Immature natural killer cell (primary cell): Measurements from ENCODE around the gene FPGS. TPM values are rescaled to one million over a fixed set of nuclear protein-coding genes. Genes with fewer than 3 reads are reported as not detected.
"Not testable (repeated sequence)": the region's sequence is repeated elsewhere in the genome, so short reads cannot be mapped to it uniquely, and the experiment has no call there.

ENCODE experiments used
- DNase-seq, 3 donors: peaks; one replicate each; pipeline ENCODE4 v3.0.0; 2022; ENCODE audit warnings: mixed read lengths in 1 of 3
- H3K27ac Mint-ChIP-seq, 6 donors: one replicate each; pipeline ENCODE4 v1.8.0; 2020; ENCODE audit warnings: mixed read lengths in 6 of 6, mild to moderate bottlenecking in 5 of 6, inconsistent platforms in 4 of 6, moderate library complexity in 3 of 6
- H3K27me3 Mint-ChIP-seq, 3 donors: one replicate each; pipeline ENCODE4 v1.8.0; 2020 to 2021; ENCODE audit warnings: low read depth in 3 of 3, mild to moderate bottlenecking in 3 of 3, mixed read lengths in 3 of 3, moderate library complexity in 3 of 3, inconsistent platforms in 1 of 3
- H3K36me3 Mint-ChIP-seq, 3 donors: one replicate each; pipeline ENCODE4 v1.8.0; 2020; ENCODE audit warnings: mixed read lengths in 3 of 3, inconsistent platforms in 2 of 3, mild to moderate bottlenecking in 2 of 3
- H3K4me1 Mint-ChIP-seq, 2 donors: one replicate each; pipeline ENCODE4 v1.8.0; 2020; ENCODE audit warnings: inconsistent platforms in 2 of 2, mild to moderate bottlenecking in 2 of 2, mixed read lengths in 2 of 2, moderate library complexity in 1 of 2
- H3K4me3 Mint-ChIP-seq, 5 donors: one replicate each; pipeline ENCODE4 v1.8.0; 2020; ENCODE audit warnings: mild to moderate bottlenecking in 5 of 5, mixed read lengths in 5 of 5, inconsistent platforms in 3 of 5, moderate library complexity in 3 of 5
- H3K9me3 Mint-ChIP-seq, 6 donors: one replicate each; pipeline ENCODE4 v1.8.0; 2020; ENCODE audit warnings: mild to moderate bottlenecking in 6 of 6, mixed read lengths in 6 of 6, inconsistent platforms in 4 of 6, moderate library complexity in 3 of 6
- polyA plus RNA-seq, 3 donors: library from polyadenylated mRNA; unstranded; fragments of 300-500 nt; fragmentation: Illumina TruSeq; gene quantifications; one replicate each; pipeline ENCODE4 v1.2.3, GENCODE V29; 2021

Gene FPGS
- polyA plus RNA-seq, 3 donors from 2014 or later: 77.3 to 97.7 (median 89.1) TPM

GRCh38 chr9:127776195-127776923 is 26.3 kb upstream of the FPGS start:
- H3K4me1 Mint-ChIP-seq: peaks cover 59 to 70% of the 10 kb centered on the region in 2 donors
- peaks cover 3 to 10% (median 4%) of the 10 kb centered on the region in 3 donors for H3K27me3 Mint-ChIP-seq
- peak overlapping the region; percentile 93 to 100 (median 99) for H3K27ac Mint-ChIP-seq
- peak overlapping the region; percentile 99 to 100 (median 100) for H3K4me3 Mint-ChIP-seq
- DNase-seq: peak; percentile 74 to 77 (median 76)
- no peaks in the 10 kb centered on the region for H3K9me3 Mint-ChIP-seq
- H3K36me3 Mint-ChIP-seq: peaks cover 5 to 13% (median 12%) of the 10 kb centered on the region in 3 donors

- DNase-seq: no peak
- no peaks in the 10 kb centered on the region for H3K9me3 Mint-ChIP-seq
- peaks cover 60 to 70% of the 10 kb centered on the region in 2 donors for H3K4me1 Mint-ChIP-seq
- H3K4me3 Mint-ChIP-seq: peak overlapping the region; percentile 99 to 100 (median 100)
- peaks cover 5 to 13% (median 12%) of the 10 kb centered on the region in 3 donors for H3K36me3 Mint-ChIP-seq
- H3K27me3 Mint-ChIP-seq: peaks cover 3 to 10% (median 5%) of the 10 kb centered on the region in 3 donors
- peak overlapping the region; percentile 93 to 100 (median 99) for H3K27ac Mint-ChIP-seq
Measured at GRCh38 chr9:127776924-127777289, 25.8 kb upstream of the FPGS start.

GRCh38 chr9:127777368-127777980 is 25.2 kb upstream of the FPGS start:
- peaks cover 64 to 73% of the 10 kb centered on the region in 2 donors for H3K4me1 Mint-ChIP-seq
- peak; percentile 39 to 46 (median 43) for DNase-seq
- peak overlapping the region; percentile 99 to 100 (median 100) for H3K4me3 Mint-ChIP-seq
- peaks cover 3 to 10% (median 5%) of the 10 kb centered on the region in 3 donors for H3K27me3 Mint-ChIP-seq
- H3K36me3 Mint-ChIP-seq: peaks cover 5 to 13% (median 12%) of the 10 kb centered on the region in 3 donors
- H3K27ac Mint-ChIP-seq: peak overlapping the region; percentile 93 to 100 (median 99)
- no peaks in the 10 kb centered on the region for H3K9me3 Mint-ChIP-seq

- Mint-ChIP-seq H3K36me3 (peaks cover 5 to 10% (median 8%) of the 10 kb centered on the region in 3 donors), H3K27ac (peak within 1 kb of the TSS; percentile 93 to 100 (median 99)), H3K9me3 (no peaks in the 10 kb centered on the region), H3K4me1 (peaks cover 74 to 81% of the 10 kb centered on the region in 2 donors), H3K27me3 (peaks cover 9 to 17% (median 11%) of the 10 kb centered on the region in 3 donors), H3K4me3 (peak within 1 kb of the TSS; percentile 99 to 100 (median 100))
- peak; percentile 40 to 44 (median 40) for DNase-seq
Measured at GRCh38 chr9:127778280-127779135, 24.2 kb upstream of the FPGS start, which contains the start of gene SH2D3C. Gene SH2D3C (minus strand): TSS chr9:127778666. CDS start chr9:127778627, 39 bp downstream.

GRCh38 chr9:127779136-127779981 is 23.3 kb upstream of the FPGS start:
- H3K4me1 Mint-ChIP-seq: peaks cover 77 to 84% of the 10 kb centered on the region in 2 donors
- H3K36me3 Mint-ChIP-seq: peaks cover 4 to 5% (median 5%) of the 10 kb centered on the region in 3 donors
- H3K4me3 Mint-ChIP-seq: peak overlapping the region; percentile 99 to 100 (median 100)
- peak overlapping the region; percentile 93 to 99 (median 98) for H3K27ac Mint-ChIP-seq
- DNase-seq: peak; percentile 49 to 55 (median 50)
- H3K9me3 Mint-ChIP-seq: peaks cover 0 to 1% (median 0%) of the 10 kb centered on the region in 6 donors
- H3K27me3 Mint-ChIP-seq: peaks cover 16 to 23% (median 16%) of the 10 kb centered on the region in 3 donors

- Mint-ChIP-seq H3K27ac (peak overlapping the region; percentile 93 to 99 (median 98)), H3K9me3 (peaks cover 0 to 1% (median 0%) of the 10 kb centered on the region in 6 donors), H3K36me3 (peaks cover 4 to 5% (median 4%) of the 10 kb centered on the region in 3 donors), H3K4me3 (peak overlapping the region; percentile 99 to 100 (median 100)), H3K27me3 (peaks cover 21 to 28% (median 25%) of the 10 kb centered on the region in 3 donors), H3K4me1 (peaks cover 81 to 82% of the 10 kb centered on the region in 2 donors)
- DNase-seq: peak; percentile 43 to 50 (median 43)
Measured at GRCh38 chr9:127780126-127780885, 22.4 kb upstream of the FPGS start.

- not testable (repeated sequence) for H3K36me3 Mint-ChIP-seq, H3K9me3 Mint-ChIP-seq
- peak overlapping the region; percentile 93 to 99 (median 98) for H3K27ac Mint-ChIP-seq
- H3K4me1 Mint-ChIP-seq: peaks cover 80 to 81% of the 10 kb centered on the region in 2 donors
- H3K27me3 Mint-ChIP-seq: peaks cover 21 to 28% (median 27%) of the 10 kb centered on the region in 3 donors
- H3K4me3 Mint-ChIP-seq: peak overlapping the region; percentile 64 to 100 (median 100)
- DNase-seq: peak; percentile 46 to 64 (median 59)
Measured at GRCh38 chr9:127780909-127781308, 21.8 kb upstream of the FPGS start.

GRCh38 chr9:127781806-127782205 is 20.9 kb upstream of the FPGS start:
- peak overlapping the region; percentile 42 to 100 (median 62) for H3K4me3 Mint-ChIP-seq
- DNase-seq: no peak
- peaks cover 76 to 79% of the 10 kb centered on the region in 2 donors for H3K4me1 Mint-ChIP-seq
- peaks cover 4 to 7% (median 5%) of the 10 kb centered on the region in 3 donors for H3K36me3 Mint-ChIP-seq
- H3K27me3 Mint-ChIP-seq: peaks cover 28 to 37% (median 34%) of the 10 kb centered on the region in 3 donors
- H3K9me3 Mint-ChIP-seq: peaks cover 0 to 1% (median 0%) of the 10 kb centered on the region in 6 donors
- H3K27ac Mint-ChIP-seq: peak overlapping the region; percentile 93 to 99 (median 98)

GRCh38 chr9:127783111-127784008 is 19.3 kb upstream of the FPGS start:
- peaks cover 26 to 42% (median 30%) of the 10 kb centered on the region in 3 donors for H3K27me3 Mint-ChIP-seq
- H3K4me3 Mint-ChIP-seq: peak overlapping the region; percentile 84 to 89 (median 85)
- peaks cover 78 to 80% of the 10 kb centered on the region in 2 donors for H3K4me1 Mint-ChIP-seq
- peak; percentile 94 for DNase-seq
- peaks cover 0 to 12% (median 0%) of the 10 kb centered on the region in 3 donors for H3K36me3 Mint-ChIP-seq
- peak overlapping the region; percentile 93 to 99 (median 98) for H3K27ac Mint-ChIP-seq
- peaks cover 0 to 1% (median 0%) of the 10 kb centered on the region in 6 donors for H3K9me3 Mint-ChIP-seq

- Mint-ChIP-seq H3K27ac (peak overlapping the region; percentile 93 to 99 (median 98)), H3K4me1 (peaks cover 72 to 76% of the 10 kb centered on the region in 2 donors), H3K9me3 (peaks cover 0 to 1% (median 0%) of the 10 kb centered on the region in 6 donors), H3K4me3 (peak overlapping the region; percentile 84 to 92 (median 90)), H3K36me3 (peaks cover 6 to 24% (median 8%) of the 10 kb centered on the region in 3 donors), H3K27me3 (peaks cover 30 to 46% (median 30%) of the 10 kb centered on the region in 3 donors)
- DNase-seq: peak; percentile 91 to 94 (median 94)
Measured at GRCh38 chr9:127785023-127785932, 17.4 kb upstream of the FPGS start.
